Middle frontal gyrus (tissue), 1 donor: ENCODE results near the gene KLHL28.

Source experiments
- DNase-seq: peaks from one replicate; pipeline ENCODE4 v3.0.0-alpha.2; 2015; ENCODE audit warnings: low spot score; ENCODE audit errors: extremely low spot score

KLHL28 gene

GRCh38 chr14:44961151-44961553 is 595 bp downstream of the KLHL28 start:
- DNase-seq: peak; percentile 20

DNA sequence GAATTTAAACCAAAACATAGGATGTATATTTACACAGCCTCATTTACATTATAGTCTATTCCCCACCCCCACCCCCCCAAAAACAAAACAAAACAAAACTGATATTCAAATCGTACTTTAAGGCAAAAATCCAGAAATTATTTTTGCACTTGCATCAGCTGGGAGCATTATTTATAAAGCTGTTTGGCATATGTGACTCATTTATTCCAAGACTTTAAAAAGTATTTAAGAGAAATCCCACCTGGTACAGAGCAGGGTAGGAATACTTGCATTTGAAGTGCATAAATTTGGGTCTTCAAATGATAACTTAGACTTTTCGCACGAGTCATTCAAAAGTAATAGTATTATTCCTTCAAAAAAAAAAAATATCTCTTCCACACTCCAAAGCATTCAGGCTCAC is 1.1 kb downstream of the KLHL28 start:
- no peak for DNase-seq

DNA sequence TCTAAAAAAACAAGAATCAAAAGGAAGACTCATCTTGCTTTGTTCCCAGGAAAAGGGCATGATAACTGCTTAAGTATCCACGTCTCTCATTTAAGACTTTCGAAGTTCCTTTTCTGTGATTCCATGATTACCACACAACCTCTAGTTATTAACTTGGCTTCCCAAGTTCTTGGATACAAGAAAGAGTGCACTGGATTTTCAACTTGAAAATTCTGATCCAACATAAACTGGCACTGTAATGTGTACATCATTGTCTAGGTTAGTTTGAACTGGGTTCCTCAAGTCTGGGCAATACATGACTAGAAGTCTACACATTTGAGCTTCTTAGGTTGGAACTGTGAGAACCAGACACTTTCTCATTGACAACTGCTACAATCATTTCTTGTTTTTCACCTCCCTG is 1.6 kb downstream of the KLHL28 start:
- no peak for DNase-seq

DNA sequence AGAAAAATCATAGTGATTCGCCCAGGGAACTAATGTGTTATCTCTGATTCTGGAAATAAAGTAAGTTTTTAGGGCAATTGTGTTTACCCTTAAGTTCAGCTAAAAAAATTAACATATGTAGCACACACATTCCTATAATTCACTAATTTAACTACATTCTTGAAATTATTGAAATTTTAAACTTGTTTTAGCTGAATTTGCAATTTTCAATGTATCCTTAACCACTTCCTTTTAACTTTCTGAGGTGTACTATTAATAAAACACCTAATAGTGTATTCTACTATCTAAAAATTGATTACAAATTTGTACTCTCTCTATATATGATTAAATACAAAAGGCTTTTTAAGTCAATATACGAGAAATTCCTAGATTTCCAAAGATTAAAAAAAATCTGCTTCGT is 2.2 kb downstream of the KLHL28 start:
- no peak for DNase-seq

DNA sequence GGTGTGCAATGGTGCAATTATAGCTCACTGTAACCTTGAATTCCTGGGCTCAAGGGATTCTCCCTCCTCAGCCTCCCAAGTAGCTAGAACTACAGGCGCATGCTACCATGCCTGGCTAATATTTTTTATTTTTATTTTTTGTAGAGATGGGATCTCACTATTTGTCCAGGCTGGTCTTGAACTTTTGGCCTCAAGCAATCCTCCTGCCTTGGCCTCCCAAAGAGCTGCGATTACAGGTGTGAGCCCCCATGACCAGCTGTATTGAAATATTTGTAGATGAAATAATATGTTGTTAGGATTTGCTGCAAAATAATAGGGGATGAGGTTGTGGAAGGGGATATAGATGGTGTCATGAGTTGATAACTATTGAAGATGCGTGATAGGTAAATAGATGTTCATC is 4.9 kb downstream of the KLHL28 start:
- DNase-seq: no peak

DNA sequence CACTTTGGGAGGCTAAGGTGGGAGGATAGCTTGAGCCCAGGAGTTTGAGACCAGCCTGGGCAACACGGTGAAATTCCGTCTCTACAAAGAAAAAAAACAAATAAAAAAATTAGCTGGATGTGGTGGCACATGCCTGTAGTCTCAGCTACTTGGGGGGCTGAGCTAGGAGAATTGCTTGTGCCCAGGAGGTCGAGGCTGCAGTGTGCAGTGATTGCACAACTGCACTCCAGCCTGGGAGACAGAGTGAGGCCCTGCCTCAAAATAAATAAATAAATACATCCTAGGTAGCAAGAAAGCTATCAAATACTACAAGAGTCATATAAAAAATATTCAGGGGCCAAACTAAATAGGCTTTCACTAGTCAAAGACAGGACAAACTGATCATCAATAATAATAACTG is 6.2 kb downstream of the KLHL28 start:
- DNase-seq: no peak

DNA sequence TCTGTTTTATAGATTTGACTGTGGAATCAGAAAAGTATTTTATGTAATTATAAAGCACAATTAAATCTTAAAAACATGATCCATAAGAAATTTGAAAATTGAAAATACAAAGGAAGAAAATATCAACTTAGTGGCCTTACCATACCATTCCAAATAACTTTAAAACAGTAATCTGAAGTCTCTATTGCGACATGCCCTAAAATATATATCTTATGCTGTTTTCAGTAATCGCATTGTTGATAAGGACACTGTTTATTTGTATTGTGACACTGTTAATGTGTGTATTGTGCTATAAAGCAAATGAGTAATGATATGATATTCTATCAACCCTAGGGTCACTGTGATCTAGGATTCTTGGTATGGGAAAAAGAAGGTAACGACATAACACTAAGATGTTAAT is 7.0 kb downstream of the KLHL28 start:
- DNase-seq: no peak

DNA sequence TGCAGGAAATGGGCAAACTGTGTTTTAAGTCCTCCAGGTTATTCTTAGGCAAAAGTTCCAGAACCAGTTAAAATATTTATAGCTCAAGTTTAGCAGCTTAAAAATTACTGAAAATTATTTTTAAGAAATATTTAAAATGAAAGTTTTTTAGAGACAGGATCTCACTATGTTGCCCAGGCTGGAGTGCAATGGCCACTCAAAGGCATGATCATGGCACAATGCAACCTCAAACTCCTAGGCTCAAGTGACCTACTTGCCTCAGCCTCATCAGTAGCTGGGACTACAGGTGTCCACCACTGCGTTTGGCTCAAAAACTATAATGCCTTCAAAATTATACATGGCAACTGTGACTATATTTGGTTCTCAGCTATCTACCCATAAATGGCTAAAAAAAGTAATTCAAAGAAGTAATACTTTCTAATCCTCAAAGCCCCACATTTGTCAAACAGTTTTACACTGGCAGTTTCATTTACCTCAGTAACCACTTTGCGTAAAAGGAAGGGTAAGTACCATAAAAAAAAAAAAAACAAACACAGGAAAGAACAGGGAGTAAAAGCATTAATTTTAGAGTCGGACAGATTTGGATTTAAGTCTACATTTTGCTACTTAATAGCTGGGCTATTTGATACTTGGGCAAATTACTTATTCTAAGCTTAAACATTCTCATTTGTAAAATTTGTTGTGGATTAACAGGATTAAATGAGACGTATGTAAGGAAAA is 9.2 kb downstream of the KLHL28 start:
- no peak for DNase-seq

GRCh38 chr14:44951051-44951450 is 10.7 kb downstream of the KLHL28 start:
- no peak for DNase-seq

GRCh38 chr14:44945264-44945663 is 16.5 kb downstream of the KLHL28 start:
- DNase-seq: no peak

GRCh38 chr14:44944107-44944506 is 17.6 kb downstream of the KLHL28 start:
- DNase-seq: no peak

DNA sequence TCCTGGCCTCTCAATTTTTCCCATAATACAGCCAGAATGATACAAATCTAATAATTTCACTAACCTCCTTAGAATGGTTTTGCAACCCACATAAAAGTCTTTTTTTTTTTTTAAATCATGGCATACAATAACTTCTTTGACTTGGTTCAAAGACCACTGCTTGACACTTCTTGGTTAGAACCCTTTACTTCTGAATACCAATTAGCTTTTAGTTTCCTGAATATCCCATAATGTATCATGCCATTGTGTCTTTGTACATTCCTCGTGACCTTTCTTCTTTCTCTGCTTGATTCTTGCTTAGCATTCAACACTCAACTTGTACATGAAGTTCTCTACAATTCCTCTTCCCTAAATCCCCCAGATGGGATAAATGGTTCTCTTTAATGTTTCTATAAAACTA is 19.3 kb downstream of the KLHL28 start:
- DNase-seq: no peak

- DNase-seq: no peak
Observed at GRCh38 chr14:44941591-44941990, 20.2 kb downstream of the KLHL28 start.

DNA sequence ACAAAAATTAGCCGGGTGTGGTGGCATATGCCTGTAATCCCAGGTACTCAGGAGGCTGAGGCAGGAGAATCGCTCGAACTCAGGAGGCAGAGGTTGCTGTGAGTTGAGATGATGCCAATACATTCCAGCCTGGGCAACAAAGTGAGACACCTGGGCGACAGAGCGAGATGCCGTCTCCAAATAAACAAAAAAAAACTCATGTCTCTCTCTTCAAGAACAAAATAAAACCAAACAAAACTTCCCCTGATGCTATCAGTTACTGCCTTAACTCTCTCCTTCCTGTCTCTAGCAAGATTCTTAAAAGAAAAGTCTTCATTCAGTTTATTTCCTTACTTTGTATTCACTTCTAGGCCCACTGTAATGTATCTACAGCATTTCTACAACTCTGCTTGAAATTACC is 20.8 kb downstream of the KLHL28 start:
- DNase-seq: no peak

GRCh38 chr14:44940211-44940610 is 21.5 kb downstream of the KLHL28 start:
- no peak for DNase-seq

- DNase-seq: no peak
Observed at GRCh38 chr14:44937547-44937946, 24.2 kb downstream of the KLHL28 start.

GRCh38 chr14:44935155-44935554 is 26.6 kb downstream of the KLHL28 start:
- no peak for DNase-seq

DNA sequence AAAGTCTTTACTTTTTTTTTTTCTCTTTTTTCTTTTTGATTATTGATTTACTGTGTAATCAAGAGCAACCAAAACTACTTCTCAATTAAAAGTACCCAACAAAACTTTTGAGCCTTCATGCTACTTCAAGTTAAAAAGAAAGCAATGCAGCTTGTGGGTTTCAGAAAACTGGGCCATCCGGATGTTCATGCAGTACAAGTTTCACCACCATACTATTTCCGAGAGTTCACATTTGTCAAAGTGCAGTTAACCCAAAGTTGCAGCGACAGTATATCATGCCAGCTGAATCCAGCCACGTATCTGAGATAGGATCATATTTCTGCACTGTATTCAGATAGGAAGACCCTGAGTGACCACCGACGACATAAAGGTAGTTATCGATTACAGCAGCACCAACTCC is 33.0 kb downstream of the KLHL28 start:
- no peak for DNase-seq

- DNase-seq: no peak
Observed at GRCh38 chr14:44914849-44915248, 46.9 kb downstream of the KLHL28 start.

GRCh38 chr14:44912041-44912869 is 49.5 kb downstream of the KLHL28 start:
- no peak for DNase-seq

DNA sequence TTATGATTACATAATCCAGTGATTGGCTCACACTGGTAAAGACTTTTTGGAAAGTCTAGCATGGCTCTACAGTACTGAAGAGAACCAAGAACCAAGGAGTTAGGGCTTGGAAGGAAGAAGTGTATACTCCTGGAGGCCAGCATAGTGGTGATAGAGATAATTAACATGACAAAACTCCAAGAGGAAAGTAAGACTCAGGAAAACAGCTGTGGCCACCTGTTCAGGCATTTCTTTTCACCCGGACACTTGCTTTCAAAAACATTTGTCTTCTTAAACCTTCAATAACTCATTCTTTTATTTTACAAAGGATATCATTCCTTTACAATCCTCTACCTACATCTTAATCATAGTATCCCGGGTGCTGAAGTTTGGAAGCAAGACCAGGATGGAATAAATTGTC is 50.9 kb downstream of the KLHL28 start:
- no peak for DNase-seq

- no peak for DNase-seq
Observed at GRCh38 chr14:44901696-44902095, 60.1 kb downstream of the KLHL28 start.

- DNase-seq: no peak
Observed at GRCh38 chr14:44898551-44898950, 63.2 kb downstream of the KLHL28 start.
